GM12878 (cell line): ENCODE results near the gene TMEM178A. TPM values are rescaled to one million over a fixed set of nuclear protein-coding genes. Genes with fewer than 3 reads are reported as not detected.

Experiments
- ATAC-seq: fragments of 200-7000 bp; cut with Tn5 transposase; 3 replicates; pipeline ENCODE4 v1.9.1; 2020; ENCODE audit warnings: mild to moderate bottlenecking, moderate library complexity
- BruUV-seq: library from RNA; stranded (reverse); fragments of 400-500 nt; replicated peaks from 2 replicates; lab custom pipeline; 2021; lab: Mats Ljungman, UMichigan
- CTCF ChIA-PET: fragments of 300-600 bp; sonication (Branson Sonifier 250); formaldehyde crosslinking; extraction: SDS; loops from one replicate; lab custom pipeline; 2021; ENCODE audit warnings: inconsistent platforms; lab: Yijun Ruan, JAX
- POLR2A ChIA-PET: fragments of 350-600 bp; formaldehyde crosslinking; extraction: SDS; loops from one replicate; lab custom pipeline; 2021; ENCODE audit warnings: inconsistent platforms; lab: Charles Lee
- RAD21 ChIA-PET: fragments of 300-600 bp; sonication (Branson Sonifier 250); formaldehyde crosslinking; loops from one replicate; lab custom pipeline; 2023; ENCODE audit warnings: antibody characterized with exemption; ENCODE audit not compliant: unreplicated experiment; lab: Charles Lee
- SMC1A ChIA-PET: fragments of 300-600 bp; sonication (Branson Sonifier 250); formaldehyde crosslinking; loops from one replicate; lab custom pipeline; 2023; ENCODE audit not compliant: unreplicated experiment, uncharacterized antibody; lab: Charles Lee
- DNase-seq: peaks from one replicate; pipeline ENCODE4 v3.0.0-alpha.2; 2011; ENCODE audit warnings: low read depth, low spot score
- FAIRE-seq: peaks from 3 replicates; lab custom pipeline; 2011; peaks lifted over from hg19 to GRCh38; lab: Jason Lieb, UNC
- H2AFZ ChIP-seq: 2 replicates; pipeline ENCODE4 v1.6.0; 2011; ENCODE audit warnings: low read depth, low read length, control low read depth; ENCODE audit not compliant: control insufficient read depth
- H3K27ac ChIP-seq: 2 replicates; pipeline ENCODE4 v1.5.1; 2011; ENCODE audit warnings: control low read depth; ENCODE audit not compliant: control insufficient read depth, insufficient read depth
- H3K27me3 ChIP-seq, 2 experiments: replicated peaks in 1 of 2; 2 replicates each; pipeline versions ENCODE4 v1.6.0 to v1.6.1; 2011; ENCODE audit warnings: low read length in 1 of 2; ENCODE audit not compliant: control insufficient read depth in 2 of 2, insufficient read depth in 2 of 2
- H3K36me3 ChIP-seq, 2 experiments: 2 replicates each; pipeline ENCODE4 v1.5.1; 2011; ENCODE audit warnings: low read length in 1 of 2; ENCODE audit not compliant: control insufficient read depth in 2 of 2, insufficient read depth in 2 of 2
- H3K4me1 ChIP-seq: 2 replicates; pipeline ENCODE4 v1.6.1; 2011; ENCODE audit warnings: mild to moderate bottlenecking, low read length, moderate library complexity, mixed read lengths; ENCODE audit not compliant: control insufficient read depth, insufficient read depth
- H3K4me2 ChIP-seq: 2 replicates; pipeline ENCODE4 v1.6.0; 2011; ENCODE audit warnings: control low read depth; ENCODE audit not compliant: control insufficient read depth, insufficient read depth
- H3K4me3 ChIP-seq: fragments of 200-600 bp; sonication (generic); 2 replicates; pipeline ENCODE4 v1.5.1; 2016
- H3K79me2 ChIP-seq: 2 replicates; pipeline ENCODE4 v1.6.0; 2011; ENCODE audit warnings: low read length; ENCODE audit not compliant: control insufficient read depth, insufficient read depth
- H3K9ac ChIP-seq: 2 replicates; pipeline ENCODE4 v1.8.0; 2011; ENCODE audit warnings: low read length, control low read depth, mixed read lengths; ENCODE audit not compliant: control insufficient read depth, insufficient read depth
- H3K9me3 ChIP-seq: replicated peaks from 3 replicates; pipeline ENCODE4 v1.5.1; 2011; ENCODE audit warnings: mild to moderate bottlenecking, low read length; ENCODE audit not compliant: control insufficient read depth, insufficient read depth
- H4K20me1 ChIP-seq: 2 replicates; pipeline ENCODE4 v1.6.0; 2011; ENCODE audit not compliant: control insufficient read depth, insufficient read depth
- CHD1 ChIP-seq: IDR thresholded peaks from 2 replicates; pipeline ENCODE4 v1.6.1; 2012; ENCODE audit warnings: low read depth, low read length, improper control_type of control experiment
- GABPA ChIP-seq: IDR thresholded peaks from 2 replicates; pipeline ENCODE4 v1.6.1; 2014; ENCODE audit warnings: antibody characterized with exemption, low read depth, mild to moderate bottlenecking, inconsistent platforms
- JUNB ChIP-seq: IDR thresholded peaks from 2 replicates; pipeline ENCODE4 v1.6.1; 2016; ENCODE audit warnings: antibody characterized with exemption, mild to moderate bottlenecking
- MEF2A ChIP-seq: IDR thresholded peaks from 2 replicates; pipeline ENCODE4 v1.6.1; 2011; ENCODE audit warnings: low read depth, mild to moderate bottlenecking, low read length, moderate library complexity; ENCODE audit not compliant: insufficient read depth
- MXI1 ChIP-seq: fragments of 150-350 bp; IDR thresholded peaks from 2 replicates; pipeline ENCODE4 v1.6.1; 2011; ENCODE audit warnings: low read depth, mild to moderate bottlenecking, inconsistent platforms, low read length, improper control_type of control experiment
- NR2F1 ChIP-seq: fragments of 450-650 bp; conservative IDR thresholded peaks from 2 replicates; pipeline ENCODE4 v1.6.1; 2017; ENCODE audit warnings: mild to moderate bottlenecking
- POLR2A ChIP-seq: IDR thresholded peaks from 2 replicates; pipeline ENCODE4 v1.6.1; 2011; ENCODE audit warnings: low read depth, mild to moderate bottlenecking, low read length
- SMAD5 ChIP-seq: IDR thresholded peaks from 2 replicates; pipeline ENCODE4 v1.6.1; 2016; ENCODE audit warnings: antibody characterized with exemption, low read depth
- SREBF1 ChIP-seq: IDR thresholded peaks from 2 replicates; pipeline ENCODE4 v1.6.1; 2012; ENCODE audit warnings: mild to moderate bottlenecking, low read length
- TCF3 ChIP-seq: IDR thresholded peaks from 2 replicates; pipeline ENCODE4 v1.6.1; 2012; ENCODE audit warnings: low read depth, mild to moderate bottlenecking, low read length, borderline replicate concordance; ENCODE audit not compliant: insufficient read depth
- ZZZ3 ChIP-seq: IDR thresholded peaks from 2 replicates; pipeline ENCODE4 v1.6.1; 2011; ENCODE audit warnings: low read depth; ENCODE audit not compliant: control insufficient read depth, insufficient read length
- WGBS: methylation state at CpG from one replicate; pipeline ENCODE4 v1.1.6; 2016; ENCODE audit warnings: low lambda C conversion rate; ENCODE audit not compliant: insufficient replicate concordance, insufficient coverage; ENCODE audit errors: missing lambda C conversion rate; 5-methylcytosine and 5-hydroxymethylcytosine counted together
- in situ Hi-C: fragments of 300-500 bp; cut with MboI; formaldehyde crosslinking; loops from 9 replicates; pipeline ENCODE4 v1.14.3; 2018; ENCODE audit warnings: mixed read lengths
- intact Hi-C: fragments of 100-400 bp; cut with micrococcal nuclease; formaldehyde crosslinking; loops from one replicate; pipeline ENCODE4 v1.14.2; 2022; ENCODE audit not compliant: unreplicated experiment
- polyA plus RNA-seq, 11 experiments: library from polyadenylated mRNA; depleted of rRNA in 4 of 11; unstranded in 6 of 11; stranded (reverse) in 5 of 11; fragments of >200 nt; fragmentation: Nextera tagmentation in 4 of 11; fragmentation: Illumina TruSeq in 1 of 11; extraction: Ambion mirVana in 4 of 11; extraction: Trizol in 1 of 11; gene quantifications; 1 replicate in 1 of 11; 2 replicates in 10 of 11; pipeline versions ENCODE4 v1.2.1 to v1.2.3, GENCODE V29; 2011 to 2016; ENCODE audit warnings: inconsistent platforms in 2 of 11, missing spikeins in 2 of 11, low read depth in 1 of 11
- total RNA-seq, 4 experiments: library from RNA; depleted of rRNA in 3 of 4; stranded (reverse); fragments of >200 nt in 3 of 4; fragmentation: Illumina TruSeq in 1 of 4; extraction: Trizol in 1 of 4; gene quantifications; 2 replicates each; pipeline versions ENCODE4 v1.2.1 to v1.2.3, GENCODE V29; 2013 to 2021
- TF ChIP-seq, protein P1 (sequence below): fragments of 150-350 bp; IDR thresholded peaks from 2 replicates; pipeline ENCODE4 v1.6.1; 2014; ENCODE audit warnings: mild to moderate bottlenecking, low read depth, low read length
- TF ChIP-seq, protein P2 (sequence below), 3 experiments: IDR thresholded peaks in 2 of 3; conservative IDR thresholded peaks in 1 of 3; 2 replicates each; pipeline ENCODE4 v1.5.1; 2011; ENCODE audit warnings: low read depth in 3 of 3, low read length in 3 of 3, mild to moderate bottlenecking in 3 of 3, control low read depth in 2 of 3, moderate library complexity in 2 of 3, inconsistent platforms in 1 of 3, mixed read lengths in 1 of 3; ENCODE audit not compliant: control insufficient read depth in 2 of 3, insufficient read depth in 1 of 3; ENCODE audit errors: extremely low read depth in 1 of 3
- TF ChIP-seq, protein P3 (sequence below): fragments of 450-650 bp; IDR thresholded peaks from 2 replicates; pipeline ENCODE4 v1.6.1; 2018; ENCODE audit warnings: borderline replicate concordance, mild to moderate bottlenecking; ENCODE audit not compliant: partially characterized antibody
- TF ChIP-seq, protein P4 (sequence below): IDR thresholded peaks from 2 replicates; pipeline ENCODE4 v1.6.1; 2011; ENCODE audit warnings: low read depth, low read length, improper control_type of control experiment, borderline replicate concordance

The TMEM178A gene
- total and polyA plus RNA-seq, 10 of the 15 experiments (the other 5 are each of a cell fraction or from before 2014, with no cell fraction given) = not detected

DNA sequence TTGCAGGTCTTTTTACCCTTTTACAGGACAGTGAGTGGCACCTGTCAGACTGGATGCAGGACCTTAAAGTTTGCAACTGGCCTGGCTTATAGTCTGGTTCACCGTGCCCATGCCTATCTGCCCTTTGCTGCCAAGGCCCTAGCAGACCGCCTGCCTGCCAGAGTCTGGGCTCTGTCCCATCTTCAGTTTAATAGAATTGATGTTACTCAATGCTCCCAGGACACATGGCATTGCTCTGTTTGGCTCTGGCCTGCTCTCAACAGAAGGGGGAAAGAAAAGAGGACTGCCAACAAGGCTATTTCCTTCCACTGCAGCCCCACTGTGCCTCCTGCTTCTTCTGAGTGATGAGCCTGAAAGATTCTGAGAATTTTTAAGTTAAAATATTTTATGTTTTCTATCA, 25.6 kb upstream of the TMEM178A start (continued):
- no peak for TF ChIP-seq SREBF1
- TF ChIP-seq, protein P1, sequence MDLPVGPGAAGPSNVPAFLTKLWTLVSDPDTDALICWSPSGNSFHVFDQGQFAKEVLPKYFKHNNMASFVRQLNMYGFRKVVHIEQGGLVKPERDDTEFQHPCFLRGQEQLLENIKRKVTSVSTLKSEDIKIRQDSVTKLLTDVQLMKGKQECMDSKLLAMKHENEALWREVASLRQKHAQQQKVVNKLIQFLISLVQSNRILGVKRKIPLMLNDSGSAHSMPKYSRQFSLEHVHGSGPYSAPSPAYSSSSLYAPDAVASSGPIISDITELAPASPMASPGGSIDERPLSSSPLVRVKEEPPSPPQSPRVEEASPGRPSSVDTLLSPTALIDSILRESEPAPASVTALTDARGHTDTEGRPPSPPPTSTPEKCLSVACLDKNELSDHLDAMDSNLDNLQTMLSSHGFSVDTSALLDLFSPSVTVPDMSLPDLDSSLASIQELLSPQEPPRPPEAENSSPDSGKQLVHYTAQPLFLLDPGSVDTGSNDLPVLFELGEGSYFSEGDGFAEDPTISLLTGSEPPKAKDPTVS = no peak
- no peak for TF ChIP-seq CHD1
- TF ChIP-seq, protein P2, sequence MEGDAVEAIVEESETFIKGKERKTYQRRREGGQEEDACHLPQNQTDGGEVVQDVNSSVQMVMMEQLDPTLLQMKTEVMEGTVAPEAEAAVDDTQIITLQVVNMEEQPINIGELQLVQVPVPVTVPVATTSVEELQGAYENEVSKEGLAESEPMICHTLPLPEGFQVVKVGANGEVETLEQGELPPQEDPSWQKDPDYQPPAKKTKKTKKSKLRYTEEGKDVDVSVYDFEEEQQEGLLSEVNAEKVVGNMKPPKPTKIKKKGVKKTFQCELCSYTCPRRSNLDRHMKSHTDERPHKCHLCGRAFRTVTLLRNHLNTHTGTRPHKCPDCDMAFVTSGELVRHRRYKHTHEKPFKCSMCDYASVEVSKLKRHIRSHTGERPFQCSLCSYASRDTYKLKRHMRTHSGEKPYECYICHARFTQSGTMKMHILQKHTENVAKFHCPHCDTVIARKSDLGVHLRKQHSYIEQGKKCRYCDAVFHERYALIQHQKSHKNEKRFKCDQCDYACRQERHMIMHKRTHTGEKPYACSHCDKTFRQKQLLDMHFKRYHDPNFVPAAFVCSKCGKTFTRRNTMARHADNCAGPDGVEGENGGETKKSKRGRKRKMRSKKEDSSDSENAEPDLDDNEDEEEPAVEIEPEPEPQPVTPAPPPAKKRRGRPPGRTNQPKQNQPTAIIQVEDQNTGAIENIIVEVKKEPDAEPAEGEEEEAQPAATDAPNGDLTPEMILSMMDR (IDR thresholded peaks at IDR 0.05 in 2 of 3, conservative IDR thresholded peaks at IDR 0.05 in 1 of 3; ENCODE audit: control insufficient read depth in 2 of 3, extremely low read depth in 1 of 3, insufficient read depth in 1 of 3, low read depth in 3 of 3, low read length in 3 of 3) = no peak
- no peak for TF ChIP-seq ZZZ3

DNA sequence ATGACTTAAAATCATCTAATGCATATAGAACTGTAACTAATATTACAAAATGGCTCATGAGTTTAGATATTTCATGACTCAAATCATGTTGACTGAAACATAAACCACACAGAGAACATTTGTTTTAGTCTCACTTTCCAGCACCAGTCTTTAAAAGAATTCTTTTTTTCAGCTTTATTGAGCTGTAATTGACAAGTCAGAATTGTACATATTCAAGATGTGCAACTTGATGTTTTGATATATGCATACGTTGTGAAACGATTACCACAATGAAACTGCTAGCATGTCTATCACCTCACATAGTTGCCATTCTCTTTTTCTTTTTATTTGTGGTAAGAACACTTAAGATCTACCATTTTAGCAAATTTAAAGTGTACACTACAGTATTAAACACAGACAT, 25.0 kb upstream of the TMEM178A start:
- ATAC-seq (no peak), FAIRE-seq (no peak)
- POLR2A ChIA-PET = no interaction called here

More for the DNA sequence above, 25.0 kb upstream of the TMEM178A start:
- TF ChIP-seq, protein P3, sequence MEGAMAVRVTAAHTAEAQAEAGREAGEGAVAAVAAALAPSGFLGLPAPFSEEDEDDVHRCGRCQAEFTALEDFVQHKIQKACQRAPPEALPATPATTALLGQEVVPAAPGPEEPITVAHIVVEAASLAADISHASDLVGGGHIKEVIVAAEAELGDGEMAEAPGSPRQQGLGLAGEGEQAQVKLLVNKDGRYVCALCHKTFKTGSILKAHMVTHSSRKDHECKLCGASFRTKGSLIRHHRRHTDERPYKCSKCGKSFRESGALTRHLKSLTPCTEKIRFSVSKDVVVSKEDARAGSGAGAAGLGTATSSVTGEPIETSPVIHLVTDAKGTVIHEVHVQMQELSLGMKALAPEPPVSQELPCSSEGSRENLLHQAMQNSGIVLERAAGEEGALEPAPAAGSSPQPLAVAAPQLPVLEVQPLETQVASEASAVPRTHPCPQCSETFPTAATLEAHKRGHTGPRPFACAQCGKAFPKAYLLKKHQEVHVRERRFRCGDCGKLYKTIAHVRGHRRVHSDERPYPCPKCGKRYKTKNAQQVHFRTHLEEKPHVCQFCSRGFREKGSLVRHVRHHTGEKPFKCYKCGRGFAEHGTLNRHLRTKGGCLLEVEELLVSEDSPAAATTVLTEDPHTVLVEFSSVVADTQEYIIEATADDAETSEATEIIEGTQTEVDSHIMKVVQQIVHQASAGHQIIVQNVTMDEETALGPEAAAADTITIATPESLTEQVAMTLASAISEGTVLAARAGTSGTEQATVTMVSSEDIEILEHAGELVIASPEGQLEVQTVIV = no peak
- no peak for TF ChIP-seq MEF2A
- no peak for TF ChIP-seq NR2F1
- TF ChIP-seq SMAD5 = no peak
- TF ChIP-seq TCF3 = no peak
- no peak for TF ChIP-seq GABPA
- TF ChIP-seq POLR2A = no peak
- TF ChIP-seq, protein P4, sequence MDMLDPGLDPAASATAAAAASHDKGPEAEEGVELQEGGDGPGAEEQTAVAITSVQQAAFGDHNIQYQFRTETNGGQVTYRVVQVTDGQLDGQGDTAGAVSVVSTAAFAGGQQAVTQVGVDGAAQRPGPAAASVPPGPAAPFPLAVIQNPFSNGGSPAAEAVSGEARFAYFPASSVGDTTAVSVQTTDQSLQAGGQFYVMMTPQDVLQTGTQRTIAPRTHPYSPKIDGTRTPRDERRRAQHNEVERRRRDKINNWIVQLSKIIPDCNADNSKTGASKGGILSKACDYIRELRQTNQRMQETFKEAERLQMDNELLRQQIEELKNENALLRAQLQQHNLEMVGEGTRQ = no peak
- TF ChIP-seq MXI1 = no peak
- TF ChIP-seq ZZZ3 = no peak
- TF ChIP-seq JUNB = no peak
- H3K9ac ChIP-seq = no peak overlapping the region
- no peak overlapping the region for H3K4me2 ChIP-seq
- ChIA-PET RAD21 (no interaction called here), SMC1A (no interaction called here), CTCF (no interaction called here)
- H2AFZ ChIP-seq = no peak overlapping the region
- H4K20me1 ChIP-seq = no peaks in the 10 kb centered on the region
- BruUV-seq = no TSS peak
- no peaks in the 10 kb centered on the region for H3K27me3 ChIP-seq
- H3K27ac ChIP-seq = no peak overlapping the region
- intact Hi-C loops = no loop called here
- DNase-seq = no peak
- in situ Hi-C loops = no loop called here
- H3K9me3 ChIP-seq = no peaks in the 10 kb centered on the region
- no peak overlapping the region for H3K4me3 ChIP-seq
- WGBS = 2% methylated on average over 2 of the region's 2 CpGs
- H3K4me1 ChIP-seq = no peaks in the 10 kb centered on the region
- no peaks in the 10 kb centered on the region for H3K36me3 ChIP-seq
- no peaks in the 10 kb centered on the region for H3K79me2 ChIP-seq
